SK-N-SH (cell line): ENCODE data around the gene MAPK8IP3.

Source experiments
- CHD2 ChIP-seq: fragments of 150-350 bp; IDR thresholded peaks from 2 replicates; pipeline ENCODE4 v1.6.1; 2018; ENCODE audit warnings: low read length; ENCODE audit not compliant: partially characterized antibody
- EP300 ChIP-seq, 2 experiments: IDR thresholded peaks; 2 replicates each; pipeline versions ENCODE4 v1.4.0 to v1.6.1; 2012; ENCODE audit warnings: borderline replicate concordance in 1 of 2, low read depth in 1 of 2, low read length in 1 of 2
- JUND ChIP-seq: IDR thresholded peaks from 2 replicates; pipeline ENCODE4 v1.4.0; 2012
- TF ChIP-seq, protein P1 (sequence below): fragments of 200-600 bp; sonication (generic); IDR thresholded peaks from 2 replicates; pipeline ENCODE4 v1.6.1; 2017; ENCODE audit warnings: antibody characterized with exemption, mild to moderate bottlenecking, moderate library complexity

DNA sequence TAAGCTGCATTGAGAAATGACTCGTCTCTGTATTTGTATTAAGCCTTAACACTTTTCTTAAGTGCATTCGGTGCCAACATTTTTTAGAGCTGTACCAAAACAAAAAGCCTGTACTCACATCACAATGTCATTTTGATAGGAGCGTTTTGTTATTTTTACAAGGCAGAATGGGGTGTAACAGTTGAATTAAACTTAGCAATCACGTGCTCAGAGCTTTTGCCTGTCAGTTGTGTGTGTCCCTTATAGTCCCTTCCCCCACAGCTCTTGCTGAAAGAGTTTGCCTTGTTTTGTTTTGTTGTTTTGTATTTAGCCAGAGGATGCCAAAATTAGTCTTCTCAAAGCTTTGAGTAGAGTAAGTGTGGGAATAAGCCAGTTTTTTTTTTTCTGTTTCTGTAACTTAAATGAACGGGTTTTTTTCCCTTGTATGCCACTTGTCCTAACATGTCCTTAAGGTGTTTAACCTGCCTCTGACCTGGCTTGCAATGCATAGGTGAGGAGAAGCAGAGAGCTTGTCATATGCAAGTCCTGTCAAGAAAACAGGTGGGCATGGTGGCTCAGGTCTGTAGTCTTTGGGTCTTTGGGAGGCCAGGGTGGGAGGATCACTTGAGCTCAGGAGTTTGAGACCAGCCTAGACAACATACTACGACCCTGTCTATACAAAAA lies 4.6 kb upstream of the MAPK8IP3 start:
- TF ChIP-seq EP300 (IDR thresholded peaks at IDR 0.05; ENCODE audit: borderline replicate concordance in 1 of 2, low read depth in 1 of 2, low read length in 1 of 2) (no peak), JUND (no peak), CHD2 (no peak)
- TF ChIP-seq, protein P1, sequence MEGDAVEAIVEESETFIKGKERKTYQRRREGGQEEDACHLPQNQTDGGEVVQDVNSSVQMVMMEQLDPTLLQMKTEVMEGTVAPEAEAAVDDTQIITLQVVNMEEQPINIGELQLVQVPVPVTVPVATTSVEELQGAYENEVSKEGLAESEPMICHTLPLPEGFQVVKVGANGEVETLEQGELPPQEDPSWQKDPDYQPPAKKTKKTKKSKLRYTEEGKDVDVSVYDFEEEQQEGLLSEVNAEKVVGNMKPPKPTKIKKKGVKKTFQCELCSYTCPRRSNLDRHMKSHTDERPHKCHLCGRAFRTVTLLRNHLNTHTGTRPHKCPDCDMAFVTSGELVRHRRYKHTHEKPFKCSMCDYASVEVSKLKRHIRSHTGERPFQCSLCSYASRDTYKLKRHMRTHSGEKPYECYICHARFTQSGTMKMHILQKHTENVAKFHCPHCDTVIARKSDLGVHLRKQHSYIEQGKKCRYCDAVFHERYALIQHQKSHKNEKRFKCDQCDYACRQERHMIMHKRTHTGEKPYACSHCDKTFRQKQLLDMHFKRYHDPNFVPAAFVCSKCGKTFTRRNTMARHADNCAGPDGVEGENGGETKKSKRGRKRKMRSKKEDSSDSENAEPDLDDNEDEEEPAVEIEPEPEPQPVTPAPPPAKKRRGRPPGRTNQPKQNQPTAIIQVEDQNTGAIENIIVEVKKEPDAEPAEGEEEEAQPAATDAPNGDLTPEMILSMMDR = no peak
